GM19468 (cell line): Measurements from ENCODE around the gene CYP39A1.

ENCODE experiments used
- ATAC-seq: cut with Tn5 transposase; IDR thresholded peaks from one replicate; pipeline ENCODE4 v1.9.1; 2021; ENCODE audit warnings: mild to moderate bottlenecking, moderate library complexity, moderate number of reproducible peaks; ENCODE audit not compliant: unreplicated experiment; ENCODE audit errors: extremely low read depth

Gene CYP39A1

GRCh38 chr6:46652603-46653438, at the start of gene CYP39A1, which contains the start of gene SLC25A27:
Gene CYP39A1 (minus strand): TSS chr6:46652818. CDS start chr6:46652582, 236 bp downstream.
Gene SLC25A27 (plus strand): TSS chr6:46652975. CDS start chr6:46653193, 218 bp downstream.
- peak; percentile 99 for ATAC-seq

GRCh38 chr6:46699970-46700369, 47.4 kb upstream of the CYP39A1 start:
- ATAC-seq = no peak

- ATAC-seq = no peak
These were observed 38.4 kb upstream of the CYP39A1 start for GRCh38 chr6:46690911-46691451.

GRCh38 chr6:46690141-46690755, 37.6 kb upstream of the CYP39A1 start:
- no peak for ATAC-seq

- no peak for ATAC-seq
These were observed 37.0 kb upstream of the CYP39A1 start for GRCh38 chr6:46689657-46690056.

- ATAC-seq = no peak
These were observed 36.3 kb upstream of the CYP39A1 start for GRCh38 chr6:46688966-46689335.

GRCh38 chr6:46688117-46688965, 35.7 kb upstream of the CYP39A1 start:
- ATAC-seq = no peak

GRCh38 chr6:46687619-46688097, 35.0 kb upstream of the CYP39A1 start, which contains the start of gene TDRD6:
Gene TDRD6 (plus strand): TSS chr6:46687885. CDS start chr6:46688129, 244 bp downstream.
- ATAC-seq = no peak

- no peak for ATAC-seq
These were observed 32.2 kb upstream of the CYP39A1 start for GRCh38 chr6:46684771-46685170.

- ATAC-seq = no peak
These were observed 24.7 kb upstream of the CYP39A1 start for GRCh38 chr6:46677314-46677654.

- no peak for ATAC-seq
These were observed 24.1 kb upstream of the CYP39A1 start for GRCh38 chr6:46676604-46677313.

- no peak for ATAC-seq
These were observed 21.8 kb upstream of the CYP39A1 start for GRCh38 chr6:46674410-46674809.

GRCh38 chr6:46667377-46667776, 14.8 kb upstream of the CYP39A1 start:
- ATAC-seq = no peak

GRCh38 chr6:46661483-46661882, 8.9 kb upstream of the CYP39A1 start:
- no peak for ATAC-seq

GRCh38 chr6:46657642-46658041, 5.0 kb upstream of the CYP39A1 start:
- ATAC-seq = no peak

- no peak for ATAC-seq
These were observed 3.2 kb upstream of the CYP39A1 start for GRCh38 chr6:46655803-46656202.

- no peak for ATAC-seq
These were observed 999 bp upstream of the CYP39A1 start for GRCh38 chr6:46653439-46654195.

- ATAC-seq = no peak
These were observed 401 bp downstream of the CYP39A1 start for GRCh38 chr6:46652232-46652602.

GRCh38 chr6:46651816-46652215, 802 bp downstream of the CYP39A1 start:
- no peak for ATAC-seq
